ENCODE results near the gene TMEM176B. TPM values are rescaled to one million over a fixed set of nuclear protein-coding genes. Genes with fewer than 3 reads are reported as not detected.

Gene TMEM176B
- total RNA-seq: 100 to 1,000 TPM in 2 of 10 donors, 10 to 100 TPM in 8; 19.6 to 149 (median 52.6) TPM
- 10 to 100 TPM; 15.9 to 24.8 TPM for polyA plus RNA-seq
- long read RNA-seq, donor 1, transcript TMEM176B-201 (7 exons, 1,129 nt): major isoform, 91 of 120 reads
- long read RNA-seq, donor 1, partial matches to known transcripts: 12 of 120 reads
- long read RNA-seq, donor 1, other reads (novel, unspliced or antisense): 10 of 120 reads
- long read RNA-seq, donor 2, transcript TMEM176B-201 (7 exons, 1,129 nt): major isoform, 16 of 28 reads
- long read RNA-seq, donor 2, partial matches to known transcripts: 6 of 28 reads
- long read RNA-seq, donor 2, other reads (novel, unspliced or antisense): 2 of 28 reads
- long read RNA-seq, donor 3, transcript TMEM176B-202 (6 exons, 1,206 nt): minor isoform, 7 of 101 reads
- long read RNA-seq, donor 3, transcript TMEM176B-201 (7 exons, 1,129 nt): major isoform, 72 of 101 reads
- long read RNA-seq, donor 3, partial matches to known transcripts: 2 of 101 reads
- long read RNA-seq, donor 3, other reads (novel, unspliced or antisense): 16 of 101 reads

DNA sequence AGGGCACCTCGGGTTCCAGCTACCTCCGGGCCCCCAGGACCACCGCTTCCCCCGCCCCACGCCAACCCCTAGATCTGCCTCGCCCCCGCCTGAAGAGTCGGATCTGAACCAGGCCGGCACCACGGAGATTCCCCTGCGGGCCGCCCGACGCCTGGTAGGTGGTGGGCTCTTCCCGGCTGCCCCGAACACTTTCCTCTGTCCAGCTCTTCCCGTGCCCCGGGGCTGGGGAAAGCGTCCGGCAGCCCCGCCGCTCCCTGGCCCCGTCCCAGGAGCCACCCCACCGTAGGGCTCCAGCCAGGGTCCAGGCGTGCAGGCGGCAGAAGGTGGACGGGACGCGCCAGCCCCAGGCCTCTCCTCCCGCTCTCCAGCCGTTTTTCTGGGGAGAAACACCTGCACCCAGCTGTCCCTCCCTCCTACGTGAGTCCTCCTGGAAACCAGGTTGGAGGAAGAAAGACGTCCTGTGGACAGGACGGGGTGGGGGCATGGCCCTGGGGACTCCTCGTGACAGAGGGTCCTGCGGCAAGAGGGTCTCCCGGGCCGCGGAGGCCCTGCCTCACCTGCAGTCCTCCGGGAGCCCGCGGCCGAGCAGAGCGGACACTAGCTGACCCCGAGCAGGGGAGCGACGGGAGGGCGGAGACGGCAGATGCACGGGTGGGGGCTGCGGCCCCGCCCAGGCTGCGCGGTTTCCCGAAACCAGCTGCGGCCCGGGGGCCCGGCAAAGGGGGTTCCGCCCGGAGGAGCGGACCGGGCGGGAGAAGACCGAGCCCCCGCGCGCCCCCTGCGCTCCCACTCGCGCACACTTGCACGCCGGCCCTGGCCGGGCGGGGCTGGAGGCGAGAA lies at the start of gene TMEM176B:
Gene TMEM176B, minus strand, starts transcription at position 624 of the 840 bp plus-strand sequence. CDS start 3,795 bp downstream, outside the sequence.
- H3K36me3 ChIP-seq: peaks cover 0 to 38% (median 0%) of the 10 kb centered on the region in 9 donors
- H3K4me1 ChIP-seq: peaks cover 0 to 44% (median 17%) of the 10 kb centered on the region in 9 donors
- H3K27ac ChIP-seq: peak within 1 kb of the TSS in 9 of 10 donors; percentile 40 to 81 (median 66)
- peak; percentile 82 to 90 (median 88) for ATAC-seq
- peaks cover 0 to 50% (median 25%) of the 10 kb centered on the region in 7 donors for H3K27me3 ChIP-seq
- peak; percentile 50 to 72 for DNase-seq
- WGBS, 2 donors: 7 to 8% methylated on average over 72 to 75 of the region's 75 CpGs
- peak within 1 kb of the TSS; percentile 42 to 76 (median 66) for H3K4me3 ChIP-seq
- intact Hi-C loops (cut with DNase I): loop anchor here in 2 of 10 donors (5.0 to 10.0 kb wide), 2 partner anchors 47 to 185 kb away; no protein-coding TSS in a partner anchor
- TF ChIP-seq, protein P1, sequence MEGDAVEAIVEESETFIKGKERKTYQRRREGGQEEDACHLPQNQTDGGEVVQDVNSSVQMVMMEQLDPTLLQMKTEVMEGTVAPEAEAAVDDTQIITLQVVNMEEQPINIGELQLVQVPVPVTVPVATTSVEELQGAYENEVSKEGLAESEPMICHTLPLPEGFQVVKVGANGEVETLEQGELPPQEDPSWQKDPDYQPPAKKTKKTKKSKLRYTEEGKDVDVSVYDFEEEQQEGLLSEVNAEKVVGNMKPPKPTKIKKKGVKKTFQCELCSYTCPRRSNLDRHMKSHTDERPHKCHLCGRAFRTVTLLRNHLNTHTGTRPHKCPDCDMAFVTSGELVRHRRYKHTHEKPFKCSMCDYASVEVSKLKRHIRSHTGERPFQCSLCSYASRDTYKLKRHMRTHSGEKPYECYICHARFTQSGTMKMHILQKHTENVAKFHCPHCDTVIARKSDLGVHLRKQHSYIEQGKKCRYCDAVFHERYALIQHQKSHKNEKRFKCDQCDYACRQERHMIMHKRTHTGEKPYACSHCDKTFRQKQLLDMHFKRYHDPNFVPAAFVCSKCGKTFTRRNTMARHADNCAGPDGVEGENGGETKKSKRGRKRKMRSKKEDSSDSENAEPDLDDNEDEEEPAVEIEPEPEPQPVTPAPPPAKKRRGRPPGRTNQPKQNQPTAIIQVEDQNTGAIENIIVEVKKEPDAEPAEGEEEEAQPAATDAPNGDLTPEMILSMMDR (IDR thresholded peaks at IDR 0.05): no peak
- H3K9me3 ChIP-seq: no peaks in the 10 kb centered on the region

DNA sequence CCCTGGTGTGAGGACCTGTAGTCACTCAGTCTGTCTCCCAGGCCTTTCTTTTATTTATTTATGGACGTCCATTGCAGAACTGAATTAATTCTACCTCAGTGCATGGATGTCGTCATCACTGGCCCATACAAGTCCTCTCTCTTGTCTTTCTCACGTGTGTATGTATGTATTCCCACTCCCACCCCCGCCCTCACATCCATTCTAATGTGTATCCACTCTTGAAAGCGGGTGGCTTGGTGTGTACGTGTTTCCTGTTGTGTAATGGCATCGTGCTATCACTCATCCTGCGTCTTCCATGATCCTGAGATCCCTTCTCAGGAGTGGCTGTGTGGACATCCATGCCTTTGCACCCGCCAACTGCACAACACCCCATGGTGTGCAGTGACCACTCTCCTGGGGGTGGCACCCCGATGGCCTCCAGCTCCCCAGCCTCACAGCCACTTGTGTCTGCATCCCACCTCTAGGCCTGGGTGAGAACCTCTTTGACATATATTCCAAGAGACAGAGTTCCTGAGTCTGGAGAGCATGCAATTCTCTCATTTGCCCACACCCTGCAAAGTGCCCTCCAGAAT lies 49.1 kb upstream of the TMEM176B start:
- intact Hi-C loops (cut with DNase I): loop anchor here in 1 of 10 donors (5.0 kb wide), 1 partner anchor 52 kb away; no protein-coding TSS in a partner anchor
- DNase-seq (no peak), ATAC-seq (no peak)
- Histone ChIP-seq H3K9me3 (no peaks in the 10 kb centered on the region), H3K36me3 (no peaks in the 10 kb centered on the region), H3K4me1 (peaks cover 0 to 18% (median 6%) of the 10 kb centered on the region in 9 donors), H3K4me3 (no peak overlapping the region), H3K27me3 (peaks cover 0 to 17% (median 0%) of the 10 kb centered on the region in 7 donors), H3K27ac (no peak overlapping the region)
- 84 to 87% methylated on average over 10 of the region's 10 CpGs for WGBS, 2 donors
- TF ChIP-seq, protein P1 (IDR thresholded peaks at IDR 0.05): no peak

DNA sequence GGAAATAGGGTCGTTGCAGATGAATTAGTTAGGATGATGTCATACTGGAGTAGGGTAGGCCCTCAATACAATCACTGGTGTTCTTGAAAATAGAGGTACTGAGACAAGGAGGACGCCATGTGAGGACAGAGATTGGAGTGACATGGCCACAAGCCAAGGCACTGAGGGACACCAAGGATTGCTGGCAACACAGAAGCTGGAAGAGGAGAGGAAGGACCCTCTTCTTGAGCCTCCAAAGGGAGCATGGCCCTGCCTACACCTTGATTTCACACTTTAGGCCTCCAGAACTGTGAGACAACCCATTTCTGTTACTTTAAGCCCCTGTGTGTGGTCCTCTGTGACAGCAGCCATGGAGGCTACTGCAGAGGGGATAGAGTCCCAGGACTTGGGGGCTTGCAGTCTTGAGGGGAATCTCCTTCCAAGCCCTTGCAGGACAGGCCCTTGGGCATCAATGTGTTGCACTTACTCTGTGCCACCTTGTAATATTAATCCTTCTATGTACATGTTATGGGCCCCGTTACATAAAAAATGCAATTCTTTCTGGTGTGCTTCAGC lies 48.5 kb upstream of the TMEM176B start:
- 85 to 90% methylated on average over 3 of the region's 3 CpGs for WGBS, 2 donors
- Histone ChIP-seq H3K4me3 (no peak overlapping the region), H3K36me3 (no peaks in the 10 kb centered on the region), H3K27me3 (peaks cover 0 to 17% (median 0%) of the 10 kb centered on the region in 7 donors), H3K9me3 (no peaks in the 10 kb centered on the region), H3K4me1 (peaks cover 0 to 18% (median 6%) of the 10 kb centered on the region in 9 donors), H3K27ac (no peak overlapping the region)
- intact Hi-C loops (cut with DNase I): loop anchor here in 1 of 10 donors (5.0 kb wide), 1 partner anchor 51 kb away; no protein-coding TSS in a partner anchor
- TF ChIP-seq, protein P1 (IDR thresholded peaks at IDR 0.05): no peak
- DNase-seq: no peak
- ATAC-seq: no peak
